ENCODE measurements around the gene NOM1. TPM values are rescaled to one million over a fixed set of nuclear protein-coding genes. Genes with fewer than 3 reads are reported as not detected.

Gene NOM1
- total RNA-seq, 2 experiments from 2014 or later: 31.9 to 35.0 TPM

DNA sequence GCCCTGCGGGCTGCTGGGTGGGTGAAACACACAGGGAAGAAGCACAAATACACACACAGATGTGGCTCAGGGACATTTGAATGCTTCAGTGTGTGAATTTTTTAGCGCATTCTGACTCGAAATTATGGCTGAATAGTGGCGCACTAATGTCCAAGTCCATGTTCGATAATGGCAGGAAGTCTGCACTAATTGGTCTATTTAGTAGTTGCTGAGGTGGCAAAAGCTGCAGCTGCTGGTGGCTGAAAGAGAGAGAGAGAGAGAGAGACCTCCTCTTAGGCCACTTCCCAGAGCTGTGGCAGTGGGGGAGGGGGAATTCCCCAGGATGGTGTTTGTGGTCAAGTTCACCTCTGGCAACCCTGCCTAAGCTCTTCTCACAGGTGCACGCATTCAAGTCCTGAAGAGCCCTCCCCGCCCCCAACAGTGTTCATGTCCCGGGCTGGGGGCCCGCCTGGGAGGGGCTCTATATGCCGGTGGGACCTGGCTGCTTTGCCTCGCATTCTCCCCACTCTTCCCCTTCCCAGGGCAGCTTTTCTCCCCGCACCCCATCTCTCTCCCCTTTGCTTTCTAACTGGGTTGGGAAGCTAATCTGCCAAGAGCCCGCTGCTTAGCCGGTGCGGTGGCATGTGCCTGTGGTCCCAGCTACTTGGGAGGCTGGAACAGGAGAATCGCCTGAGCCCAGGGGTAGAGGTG, 67.0 kb downstream of the NOM1 start:
- CTCF ChIA-PET: interaction anchor here (0.8 kb wide), 1 partner anchor 23 kb away, joined by 3 read pairs; no protein-coding TSS in a partner anchor
- Mint-ChIP-seq H3K9me3 (ENCODE audit: low read depth) (no peaks in the 10 kb centered on the region), H3K27ac (no peak overlapping the region), H3K4me1 (peaks cover 20% of the 10 kb centered on the region), H3K36me3 (peaks cover 2% of the 10 kb centered on the region), H3K4me3 (peak overlapping the region; percentile 24), H3K27me3 (peaks cover 85% of the 10 kb centered on the region)
- peak; percentile 60 for DNase-seq
- ATAC-seq: peak; percentile 53

DNA sequence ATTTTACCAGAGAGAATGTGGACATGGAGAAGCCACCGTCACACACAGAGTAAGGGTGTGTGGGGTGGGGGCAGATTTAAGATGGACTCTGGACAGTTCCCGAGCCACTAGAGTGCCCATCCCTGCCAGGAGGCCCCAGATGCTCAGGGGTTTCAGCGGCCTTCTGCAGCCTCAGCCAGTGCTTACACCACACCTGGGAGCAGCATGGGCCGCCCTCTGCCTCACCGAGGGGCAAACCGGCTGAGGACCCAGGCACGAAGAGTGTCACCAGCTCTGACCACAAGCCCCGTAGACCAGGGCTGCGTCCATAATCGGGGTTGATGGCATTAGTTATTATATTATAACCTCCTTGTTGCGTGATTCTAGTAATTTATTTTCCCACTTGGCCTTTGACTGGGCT, 67.6 kb downstream of the NOM1 start:
- peaks cover 2% of the 10 kb centered on the region for H3K36me3 Mint-ChIP-seq
- CTCF ChIA-PET: no interaction called here
- no peaks in the 10 kb centered on the region for H3K9me3 Mint-ChIP-seq (ENCODE audit: low read depth)
- ATAC-seq: no peak
- no peak overlapping the region for H3K27ac Mint-ChIP-seq
- H3K4me1 Mint-ChIP-seq: peaks cover 14% of the 10 kb centered on the region
- H3K27me3 Mint-ChIP-seq: peaks cover 83% of the 10 kb centered on the region
- no peak overlapping the region for H3K4me3 Mint-ChIP-seq
- no peak for DNase-seq

DNA sequence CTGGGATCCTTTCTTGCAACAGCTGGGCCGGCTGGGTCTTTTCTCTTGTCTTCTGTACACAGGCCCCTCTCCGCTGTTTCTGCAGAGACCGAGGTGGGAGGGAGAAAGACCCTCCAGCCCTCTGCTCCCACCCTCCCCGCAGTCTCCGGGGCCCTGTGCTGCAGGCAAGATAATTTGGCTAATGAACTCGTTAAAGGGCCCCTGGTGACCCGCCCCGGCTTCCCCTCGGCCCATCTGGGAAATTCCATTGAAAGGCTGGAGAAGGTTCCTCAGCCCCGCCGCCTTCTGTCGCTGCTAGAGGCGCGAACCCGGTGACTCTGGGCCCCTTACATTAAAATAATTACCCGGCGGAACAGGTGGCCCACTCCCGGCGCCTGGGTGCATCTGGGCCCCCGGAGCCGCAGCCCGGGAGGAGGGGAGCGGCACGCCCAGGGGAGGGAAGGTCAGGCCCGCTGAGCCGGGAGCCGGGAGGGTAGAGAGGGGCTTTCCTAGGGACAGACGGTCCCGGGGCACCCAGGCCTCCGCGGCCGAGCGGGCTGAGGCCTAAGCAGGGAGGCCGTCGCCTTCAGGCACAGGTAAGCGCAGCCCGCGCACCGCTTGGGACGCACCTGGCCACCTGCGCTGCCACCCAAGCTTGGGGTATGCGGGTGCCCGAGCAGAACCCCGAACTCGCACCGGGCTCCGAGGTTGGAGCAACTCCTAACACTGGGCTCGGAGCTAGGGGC, 68.3 kb downstream of the NOM1 start:
- peaks cover 14% of the 10 kb centered on the region for H3K4me1 Mint-ChIP-seq
- CTCF ChIA-PET: no interaction called here
- no peak for ATAC-seq
- H3K36me3 Mint-ChIP-seq: peaks cover 2% of the 10 kb centered on the region
- no peak overlapping the region for H3K27ac Mint-ChIP-seq
- no peaks in the 10 kb centered on the region for H3K9me3 Mint-ChIP-seq (ENCODE audit: low read depth)
- no peak for DNase-seq
- H3K27me3 Mint-ChIP-seq: peaks cover 83% of the 10 kb centered on the region
- no peak overlapping the region for H3K4me3 Mint-ChIP-seq

DNA sequence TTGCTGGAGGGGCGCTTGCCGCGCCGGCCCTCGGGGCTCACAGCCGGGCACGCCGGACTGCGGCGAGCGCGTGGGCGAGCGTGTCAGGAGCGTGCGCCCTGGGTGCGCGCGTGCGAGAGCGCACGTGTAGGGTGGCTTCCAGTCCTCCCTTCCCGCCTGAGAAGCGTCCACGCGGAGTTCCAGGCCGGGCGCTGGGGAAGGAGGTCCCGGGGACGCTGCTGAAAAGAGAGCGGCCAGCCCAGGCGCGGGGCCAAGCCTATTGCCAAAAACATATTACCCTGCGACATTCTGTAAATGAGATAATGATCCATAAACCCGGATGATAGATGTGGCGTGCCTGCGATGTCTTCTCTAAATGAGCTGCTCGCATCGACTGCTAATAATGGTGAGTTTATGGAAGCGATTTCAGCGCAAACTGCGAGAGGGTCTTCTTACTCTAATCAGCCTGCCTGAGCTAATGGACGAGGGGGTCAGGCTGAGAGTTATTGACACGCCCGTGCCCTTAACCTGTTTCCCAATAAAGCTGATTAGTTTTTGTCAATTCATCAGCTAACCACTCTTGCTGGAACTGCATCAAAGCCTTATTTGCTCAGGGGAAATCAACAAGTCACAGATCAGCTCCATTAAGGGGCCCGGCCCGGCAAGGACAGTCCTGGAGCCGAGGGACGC, 69.0 kb downstream of the NOM1 start:
- H3K27ac Mint-ChIP-seq: no peak overlapping the region
- H3K4me3 Mint-ChIP-seq: no peak overlapping the region
- no peak for DNase-seq
- H3K36me3 Mint-ChIP-seq: peaks cover 2% of the 10 kb centered on the region
- peaks cover 83% of the 10 kb centered on the region for H3K27me3 Mint-ChIP-seq
- H3K4me1 Mint-ChIP-seq: peaks cover 14% of the 10 kb centered on the region
- CTCF ChIA-PET: no interaction called here
- no peak for ATAC-seq
- H3K9me3 Mint-ChIP-seq (ENCODE audit: low read depth): no peaks in the 10 kb centered on the region

DNA sequence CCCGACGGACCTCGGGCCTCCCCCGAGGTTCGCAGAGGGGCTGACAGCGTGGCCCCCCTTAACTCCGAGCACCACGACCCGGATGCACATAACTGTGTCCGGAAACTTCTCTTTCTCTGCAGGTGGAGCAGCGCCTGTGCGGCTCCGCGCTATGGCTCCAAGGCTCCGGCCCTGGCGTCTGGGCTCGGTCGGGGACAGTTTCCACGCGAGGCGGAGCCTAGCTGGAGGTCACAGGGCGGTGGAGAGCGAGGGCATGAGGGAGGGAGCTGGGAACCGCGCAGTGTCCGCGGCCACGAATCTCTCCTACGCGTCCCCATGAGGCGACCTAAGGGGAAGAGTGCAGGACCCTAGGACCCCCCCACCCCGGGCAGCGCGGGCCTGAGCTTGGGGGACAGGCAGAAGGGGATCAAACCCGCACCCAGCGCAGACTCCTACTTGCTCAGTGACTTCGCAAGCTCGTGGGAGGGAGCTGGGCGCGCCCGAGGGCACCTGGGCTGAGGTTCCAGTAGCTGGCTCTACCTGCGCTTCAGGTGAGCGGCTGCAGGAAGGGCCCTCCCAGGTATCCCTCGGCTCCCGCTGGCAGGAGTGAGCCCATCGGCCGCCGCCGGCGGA, 69.6 kb downstream of the NOM1 start:
- CTCF ChIA-PET: no interaction called here
- ATAC-seq: no peak
- no peak overlapping the region for H3K27ac Mint-ChIP-seq

DNA sequence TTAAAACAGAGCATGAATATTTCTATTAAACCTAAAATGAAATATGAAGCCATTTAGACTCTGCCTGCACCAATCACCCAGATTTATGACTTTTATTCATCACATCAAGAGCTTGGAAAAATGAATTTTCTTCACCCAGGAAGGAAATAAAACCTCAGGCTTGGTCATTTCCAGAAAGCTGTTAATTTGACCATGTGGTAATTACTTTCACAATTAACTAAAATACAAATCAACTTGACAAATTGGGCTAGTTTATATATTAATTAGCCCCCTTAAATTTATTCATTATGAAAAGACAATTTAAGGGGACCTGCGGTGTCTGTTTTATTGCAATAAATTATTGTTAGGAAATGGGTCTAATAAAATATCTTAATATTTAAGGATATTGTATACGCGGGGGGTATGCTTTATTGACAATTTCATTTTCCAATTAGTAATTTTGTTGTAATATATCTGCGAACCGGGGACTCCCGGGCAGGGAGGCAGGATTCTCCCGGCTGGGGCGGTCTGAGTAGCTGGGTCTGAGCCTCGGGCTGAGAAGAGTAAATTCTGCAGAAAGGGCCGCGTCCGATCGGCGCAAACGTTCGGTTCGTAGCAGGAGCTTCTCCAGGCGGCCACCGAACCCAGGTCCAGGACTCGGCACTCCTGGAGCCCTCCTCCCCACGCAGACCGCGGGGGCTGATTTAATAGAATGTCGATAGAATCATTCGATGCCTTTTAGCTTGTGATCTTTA, 70.4 kb downstream of the NOM1 start:
- Mint-ChIP-seq H3K4me1 (peaks cover 14% of the 10 kb centered on the region), H3K27ac (peak overlapping the region; percentile 11), H3K27me3 (peaks cover 82% of the 10 kb centered on the region), H3K4me3 (no peak overlapping the region), H3K9me3 (ENCODE audit: low read depth) (no peaks in the 10 kb centered on the region), H3K36me3 (peaks cover 2% of the 10 kb centered on the region)
- DNase-seq (no peak), ATAC-seq (no peak)
- CTCF ChIA-PET: no interaction called here

More for the DNA sequence above, 69.6 kb downstream of the NOM1 start:
- peaks cover 2% of the 10 kb centered on the region for H3K36me3 Mint-ChIP-seq
- H3K4me1 Mint-ChIP-seq: peaks cover 14% of the 10 kb centered on the region
- no peak overlapping the region for H3K4me3 Mint-ChIP-seq
- H3K27me3 Mint-ChIP-seq: peaks cover 82% of the 10 kb centered on the region
- no peaks in the 10 kb centered on the region for H3K9me3 Mint-ChIP-seq (ENCODE audit: low read depth)
- DNase-seq: no peak

DNA sequence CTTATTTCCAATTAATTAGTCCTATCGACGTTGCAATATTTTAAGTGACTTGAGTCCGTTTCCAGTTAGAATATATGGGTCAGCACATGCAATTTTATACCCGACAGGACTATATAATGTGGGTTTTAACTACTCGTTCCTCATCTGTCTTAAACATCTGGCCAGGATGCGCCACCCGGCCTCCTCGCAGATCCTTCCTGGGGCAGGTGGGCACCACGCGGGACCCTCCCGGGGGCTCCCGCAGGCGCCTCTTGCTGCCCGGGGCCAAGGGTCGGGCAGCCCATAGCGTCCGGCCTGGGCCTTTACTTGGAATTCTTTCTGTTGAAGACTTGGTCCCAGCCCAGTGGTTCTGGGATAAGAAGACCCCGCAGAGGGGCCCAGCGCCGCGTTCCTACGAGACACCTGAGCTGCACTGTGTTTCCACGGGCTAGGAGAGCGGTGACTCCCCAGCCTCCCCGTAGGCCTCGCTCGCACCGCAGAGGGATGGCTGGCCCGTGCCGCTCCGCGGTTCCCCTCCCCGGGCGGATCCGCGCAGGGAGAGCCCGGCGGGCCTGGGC, 71.1 kb downstream of the NOM1 start:
- ATAC-seq (no peak), DNase-seq (no peak)
- no peak overlapping the region for H3K4me3 Mint-ChIP-seq
- H3K4me1 Mint-ChIP-seq: peaks cover 14% of the 10 kb centered on the region
- H3K9me3 Mint-ChIP-seq (ENCODE audit: low read depth): no peaks in the 10 kb centered on the region
- peaks cover 82% of the 10 kb centered on the region for H3K27me3 Mint-ChIP-seq
- CTCF ChIA-PET: no interaction called here
- H3K36me3 Mint-ChIP-seq: peaks cover 2% of the 10 kb centered on the region
- peak overlapping the region; percentile 43 for H3K27ac Mint-ChIP-seq

DNA sequence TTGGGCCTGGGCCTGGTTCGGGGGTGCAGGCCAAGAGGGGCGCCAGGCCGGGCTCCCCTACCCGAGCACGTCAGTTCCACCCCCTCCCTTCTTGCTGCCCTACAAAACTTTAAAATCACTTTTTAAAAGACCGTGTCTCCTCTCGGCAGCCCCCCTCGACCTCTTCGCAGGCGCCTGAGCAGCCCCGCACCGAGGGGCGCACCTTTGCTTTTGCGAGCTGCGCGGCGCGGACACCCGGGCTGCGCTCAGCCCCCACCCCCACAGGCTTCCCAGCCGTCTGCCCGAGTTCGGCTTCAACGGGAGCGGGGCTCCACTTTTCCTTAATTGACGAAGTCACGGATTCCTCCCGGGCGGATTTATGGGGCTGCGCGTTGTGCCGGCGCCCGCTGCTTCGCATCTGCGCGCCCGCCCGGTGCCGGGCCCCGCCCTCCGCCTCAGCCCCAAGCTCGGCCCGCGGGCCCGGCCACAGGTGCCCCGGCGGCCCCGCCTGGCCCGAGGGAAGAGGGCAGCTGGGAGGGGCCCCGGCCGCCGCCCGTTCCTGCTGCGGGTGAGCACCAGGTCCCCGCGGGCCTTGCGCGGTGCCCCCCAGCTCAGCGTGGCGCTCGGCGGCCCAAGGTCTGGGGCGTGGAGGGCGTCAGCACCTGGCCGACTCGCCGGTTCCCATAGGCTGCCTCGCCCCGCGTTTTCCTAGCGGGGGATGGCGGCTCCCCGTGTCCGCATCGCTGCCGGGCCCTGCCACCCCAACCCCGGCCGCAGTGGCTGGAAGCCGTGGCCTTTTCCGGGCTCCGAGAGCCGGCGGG, 71.8 kb downstream of the NOM1 start:
- DNase-seq (no peak), ATAC-seq (no peak)
- Mint-ChIP-seq H3K4me1 (peaks cover 11% of the 10 kb centered on the region), H3K27ac (no peak overlapping the region), H3K27me3 (peaks cover 84% of the 10 kb centered on the region), H3K4me3 (no peak overlapping the region), H3K9me3 (ENCODE audit: low read depth) (no peaks in the 10 kb centered on the region), H3K36me3 (peaks cover 2% of the 10 kb centered on the region)
- CTCF ChIA-PET: no interaction called here

DNA sequence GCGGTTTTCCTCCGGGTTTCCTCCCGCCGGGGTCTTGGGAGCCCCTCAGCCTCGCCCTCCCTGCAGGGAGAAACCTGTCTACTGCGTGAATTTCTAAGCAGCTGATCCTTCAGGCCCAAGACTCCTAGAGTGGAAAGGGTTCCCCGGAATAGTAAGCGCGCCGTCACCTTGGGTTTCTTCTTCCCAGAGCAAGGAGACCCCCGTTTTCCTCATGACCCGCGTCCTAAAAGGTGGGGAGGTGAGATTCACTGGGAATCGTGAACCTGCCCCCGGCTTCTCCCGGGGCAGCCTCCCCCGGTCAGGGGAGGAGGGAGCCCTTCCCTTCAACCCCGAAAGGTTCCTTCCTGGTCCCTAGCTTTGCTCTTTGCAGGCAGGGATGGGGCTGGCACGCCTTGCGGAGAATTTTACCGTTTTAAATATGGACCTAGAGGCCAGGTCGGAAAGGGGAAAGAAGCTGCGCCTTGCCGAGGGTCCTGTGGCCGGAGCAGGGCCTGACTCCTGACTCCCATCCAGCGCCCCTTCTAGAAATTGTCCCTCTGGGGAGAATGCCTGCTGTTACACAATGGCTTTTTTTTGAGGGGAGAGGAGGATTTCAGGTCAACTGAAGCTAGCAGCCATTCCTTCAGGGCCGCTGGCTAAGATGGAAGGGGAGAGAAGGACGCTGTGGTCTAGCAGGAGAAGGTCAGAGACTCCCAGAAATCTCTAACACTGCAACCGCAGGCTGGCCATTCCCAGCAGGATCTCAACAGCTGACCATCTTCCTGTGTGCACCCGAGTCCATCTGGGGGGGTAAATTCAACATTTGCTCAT, 72.6 kb downstream of the NOM1 start:
- no peak for DNase-seq
- Mint-ChIP-seq H3K4me1 (peaks cover 4% of the 10 kb centered on the region), H3K27me3 (peaks cover 84% of the 10 kb centered on the region), H3K36me3 (peaks cover 2% of the 10 kb centered on the region), H3K27ac (no peak overlapping the region), H3K9me3 (ENCODE audit: low read depth) (no peaks in the 10 kb centered on the region), H3K4me3 (no peak overlapping the region)
- CTCF ChIA-PET: no interaction called here
- ATAC-seq: no peak
